Endodermal cell (in vitro differentiated cells): ENCODE results near the gene CAMK4. TPM values are rescaled to one million over a fixed set of nuclear protein-coding genes. Genes with fewer than 3 reads are reported as not detected.

ENCODE experiments used
- DNase-seq: peaks from one replicate; pipeline ENCODE4 v3.0.0-alpha.2; 2017
- H3K27ac ChIP-seq: 2 replicates; pipeline ENCODE4 v1.5.1; 2013; ENCODE audit warnings: mild to moderate bottlenecking, low read depth, low read length, moderate library complexity
- H3K27me3 ChIP-seq: 2 replicates; pipeline ENCODE4 v1.6.1; 2013; ENCODE audit warnings: mild to moderate bottlenecking, low read length, moderate library complexity; ENCODE audit not compliant: insufficient read depth, control insufficient read depth, poor library complexity, severe bottlenecking
- H3K36me3 ChIP-seq: 2 replicates; pipeline ENCODE4 v1.7.0; 2013; ENCODE audit warnings: mild to moderate bottlenecking, low read length, moderate library complexity; ENCODE audit not compliant: control insufficient read depth, insufficient read depth
- H3K4me1 ChIP-seq: one replicate; pipeline ENCODE4 v1.7.0; 2013; ENCODE audit warnings: low read length; ENCODE audit not compliant: control insufficient read depth, insufficient read depth
- H3K4me3 ChIP-seq: 2 replicates; pipeline ENCODE4 v1.5.1; 2013; ENCODE audit warnings: mild to moderate bottlenecking, low read length, moderate library complexity
- H3K9ac ChIP-seq: 2 replicates; pipeline ENCODE4 v1.6.1; 2013; ENCODE audit warnings: mild to moderate bottlenecking, low read length, moderate library complexity; ENCODE audit not compliant: poor library complexity, severe bottlenecking; ENCODE audit errors: extremely low read depth
- H3K9me3 ChIP-seq: 2 replicates; pipeline ENCODE4 v1.6.1; 2013; ENCODE audit warnings: mild to moderate bottlenecking, low read length, moderate library complexity; ENCODE audit not compliant: control insufficient read depth
- H3K27ac Mint-ChIP-seq: 2 replicates; pipeline ENCODE4 v1.8.0; 2020; ENCODE audit warnings: mixed read lengths
- H3K27me3 Mint-ChIP-seq: 2 replicates; pipeline ENCODE4 v1.8.0; 2021; ENCODE audit warnings: mild to moderate bottlenecking, mixed read lengths; ENCODE audit not compliant: insufficient read depth
- H3K36me3 Mint-ChIP-seq: 2 replicates; pipeline ENCODE4 v1.8.0; 2020; ENCODE audit warnings: low read depth, mixed read lengths
- H3K4me1 Mint-ChIP-seq: 2 replicates; pipeline ENCODE4 v1.8.0; 2020; ENCODE audit warnings: mixed read lengths
- H3K4me3 Mint-ChIP-seq: 2 replicates; pipeline ENCODE4 v1.8.0; 2020; ENCODE audit warnings: mild to moderate bottlenecking, moderate library complexity, mixed read lengths
- H3K9me3 Mint-ChIP-seq: 2 replicates; pipeline ENCODE4 v1.8.0; 2020; ENCODE audit warnings: mild to moderate bottlenecking, mixed read lengths
- WGBS, 2 experiments: methylation state at CpG; one replicate each; pipeline versions ENCODE4 v1.1.5 to v1.1.7; 2013; ENCODE audit warnings: missing lambda C conversion rate in 2 of 2, mixed read lengths in 1 of 2; ENCODE audit not compliant: insufficient coverage in 1 of 2, insufficient read length in 1 of 2; 5-methylcytosine and 5-hydroxymethylcytosine counted together
- total RNA-seq, 2 donors: library from RNA; stranded (reverse); fragmentation: NEBNext Ultra II Directional in 1 of 2; extraction: Animal tissue kit (Norgen Biotek cat#: 25700) in 1 of 2; gene quantifications; 2 replicates in 1 of 2; 3 replicates in 1 of 2; pipeline ENCODE4 v1.2.1, GENCODE V29; 2021
- TF ChIP-seq, protein P1 (sequence below): fragments of 200-600 bp; sonication (generic); conservative IDR thresholded peaks from 2 replicates; pipeline ENCODE4 v1.5.0; 2021; ENCODE audit warnings: antibody characterized with exemption, mild to moderate bottlenecking

The CAMK4 gene
- total RNA-seq, 2 donors from 2014 or later, result 2.8 to 3.9 TPM

DNA sequence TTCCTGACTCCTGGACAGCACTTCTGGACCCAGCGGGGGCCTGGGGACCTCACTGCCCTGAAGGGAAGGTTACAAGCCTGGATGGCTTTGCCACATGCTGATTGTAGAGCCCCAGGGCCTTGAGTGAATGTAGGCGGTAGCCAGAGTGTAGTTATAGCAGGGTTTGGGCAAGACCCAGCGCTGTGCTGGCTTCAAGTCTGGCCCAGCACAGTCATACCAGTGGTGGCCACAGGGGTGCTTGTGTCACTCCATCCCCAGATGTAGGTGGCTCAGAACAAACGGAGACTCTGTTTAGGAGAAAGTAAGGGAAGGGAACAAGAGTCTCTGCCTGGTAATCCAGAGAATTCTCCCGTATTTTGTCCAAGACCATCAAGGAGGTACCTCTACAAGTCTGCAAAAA, 203.6 kb downstream of the CAMK4 start:
- DNase-seq, result peak; percentile 76
- 89 to 95% methylated on average over 3 to 5 of the region's 5 CpGs for WGBS, 2 experiments
- Mint-ChIP-seq H3K9me3 (no peaks in the 10 kb centered on the region), H3K27me3 (no peaks in the 10 kb centered on the region), H3K27ac (no peak overlapping the region), H3K36me3 (no peaks in the 10 kb centered on the region), H3K4me3 (no peak overlapping the region), H3K4me1 (no peaks in the 10 kb centered on the region)
- H3K4me3 ChIP-seq, result no peak overlapping the region
- TF ChIP-seq, protein P1, sequence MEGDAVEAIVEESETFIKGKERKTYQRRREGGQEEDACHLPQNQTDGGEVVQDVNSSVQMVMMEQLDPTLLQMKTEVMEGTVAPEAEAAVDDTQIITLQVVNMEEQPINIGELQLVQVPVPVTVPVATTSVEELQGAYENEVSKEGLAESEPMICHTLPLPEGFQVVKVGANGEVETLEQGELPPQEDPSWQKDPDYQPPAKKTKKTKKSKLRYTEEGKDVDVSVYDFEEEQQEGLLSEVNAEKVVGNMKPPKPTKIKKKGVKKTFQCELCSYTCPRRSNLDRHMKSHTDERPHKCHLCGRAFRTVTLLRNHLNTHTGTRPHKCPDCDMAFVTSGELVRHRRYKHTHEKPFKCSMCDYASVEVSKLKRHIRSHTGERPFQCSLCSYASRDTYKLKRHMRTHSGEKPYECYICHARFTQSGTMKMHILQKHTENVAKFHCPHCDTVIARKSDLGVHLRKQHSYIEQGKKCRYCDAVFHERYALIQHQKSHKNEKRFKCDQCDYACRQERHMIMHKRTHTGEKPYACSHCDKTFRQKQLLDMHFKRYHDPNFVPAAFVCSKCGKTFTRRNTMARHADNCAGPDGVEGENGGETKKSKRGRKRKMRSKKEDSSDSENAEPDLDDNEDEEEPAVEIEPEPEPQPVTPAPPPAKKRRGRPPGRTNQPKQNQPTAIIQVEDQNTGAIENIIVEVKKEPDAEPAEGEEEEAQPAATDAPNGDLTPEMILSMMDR, result peak; percentile 55
- no peak overlapping the region for H3K27ac ChIP-seq
- H3K9me3 ChIP-seq, result no peaks in the 10 kb centered on the region
- H3K9ac ChIP-seq, result no peak overlapping the region
- no peaks in the 10 kb centered on the region for H3K36me3 ChIP-seq
- no peaks in the 10 kb centered on the region for H3K4me1 ChIP-seq
- H3K27me3 ChIP-seq, result no peaks in the 10 kb centered on the region

DNA sequence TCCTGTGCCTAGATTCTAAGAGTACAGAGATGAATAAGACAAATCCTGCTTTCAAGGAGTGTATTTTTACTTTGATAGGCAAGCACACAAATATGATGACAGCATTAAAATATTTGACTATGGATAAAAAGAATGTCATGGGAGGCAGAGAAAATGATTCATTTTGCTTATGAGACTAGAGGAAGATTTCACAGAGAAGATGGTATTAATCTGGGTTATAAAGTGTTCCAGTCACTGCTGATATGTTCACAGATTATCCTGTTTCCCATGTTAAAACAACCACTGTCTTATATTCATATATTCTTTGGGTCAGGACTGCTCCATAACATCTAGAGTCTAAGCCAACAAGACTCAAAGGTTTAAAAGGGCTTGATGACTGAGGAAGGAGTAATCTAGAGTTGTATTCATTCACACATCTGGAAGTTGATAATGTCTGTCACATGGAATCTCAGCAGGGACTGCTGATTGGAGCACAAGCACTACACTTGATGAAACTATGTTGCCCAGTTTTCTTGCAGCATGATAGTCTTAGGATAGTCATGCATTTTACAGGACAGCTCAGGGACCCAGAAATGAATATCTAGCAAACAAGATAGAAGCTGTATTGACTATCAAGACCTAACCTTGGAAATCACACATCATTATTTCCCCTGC, 208.8 kb downstream of the CAMK4 start:
- Histone ChIP-seq H3K4me3 (no peak overlapping the region), H3K36me3 (no peaks in the 10 kb centered on the region), H3K27me3 (no peaks in the 10 kb centered on the region), H3K9me3 (no peaks in the 10 kb centered on the region), H3K9ac (no peak overlapping the region), H3K4me1 (no peaks in the 10 kb centered on the region), H3K27ac (no peak overlapping the region)
- Mint-ChIP-seq H3K27ac (no peak overlapping the region), H3K9me3 (no peaks in the 10 kb centered on the region), H3K27me3 (no peaks in the 10 kb centered on the region), H3K36me3 (no peaks in the 10 kb centered on the region), H3K4me3 (no peak overlapping the region), H3K4me1 (peaks cover 3% of the 10 kb centered on the region)
- DNase-seq, result no peak
- TF ChIP-seq, protein P1, result no peak

DNA sequence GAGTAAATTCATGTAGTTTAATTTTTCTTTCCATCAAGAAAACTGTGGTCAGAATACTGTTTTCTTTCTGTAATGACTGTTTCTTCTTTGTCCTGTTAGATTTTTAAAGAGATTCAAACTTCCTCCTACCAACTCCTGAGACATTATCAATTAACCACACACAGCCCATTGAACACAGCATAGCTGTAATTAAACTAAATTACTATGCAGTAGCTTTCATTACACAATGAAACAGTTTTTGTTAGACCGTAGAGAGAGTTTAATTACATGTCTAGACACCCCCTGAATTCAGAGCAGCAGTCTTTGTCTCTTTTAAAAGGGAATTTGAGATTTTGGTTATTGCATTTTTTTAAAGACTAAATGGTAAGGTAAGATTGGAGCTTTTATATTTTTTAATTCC, 210.6 kb downstream of the CAMK4 start:
- Histone ChIP-seq H3K27ac (no peak overlapping the region), H3K27me3 (no peaks in the 10 kb centered on the region), H3K4me1 (no peaks in the 10 kb centered on the region), H3K36me3 (no peaks in the 10 kb centered on the region), H3K9ac (no peak overlapping the region), H3K9me3 (no peaks in the 10 kb centered on the region), H3K4me3 (no peak overlapping the region)
- Mint-ChIP-seq H3K4me1 (peaks cover 3% of the 10 kb centered on the region), H3K27me3 (no peaks in the 10 kb centered on the region), H3K9me3 (no peaks in the 10 kb centered on the region), H3K27ac (no peak overlapping the region), H3K36me3 (no peaks in the 10 kb centered on the region), H3K4me3 (no peak overlapping the region)
- WGBS, 2 experiments, result 95% methylated on average over 1 of the region's 1 CpG; no CpG with 5 or more reads in 1 of the 2 experiments
- TF ChIP-seq, protein P1, result no peak
- no peak for DNase-seq
